GM19455 (cell line): Measurements from ENCODE around the gene SGPL1.

ENCODE experiments used
- ATAC-seq: cut with Tn5 transposase; IDR thresholded peaks from one replicate; pipeline ENCODE4 v1.9.1; 2021; ENCODE audit not compliant: unreplicated experiment

SGPL1 gene

DNA sequence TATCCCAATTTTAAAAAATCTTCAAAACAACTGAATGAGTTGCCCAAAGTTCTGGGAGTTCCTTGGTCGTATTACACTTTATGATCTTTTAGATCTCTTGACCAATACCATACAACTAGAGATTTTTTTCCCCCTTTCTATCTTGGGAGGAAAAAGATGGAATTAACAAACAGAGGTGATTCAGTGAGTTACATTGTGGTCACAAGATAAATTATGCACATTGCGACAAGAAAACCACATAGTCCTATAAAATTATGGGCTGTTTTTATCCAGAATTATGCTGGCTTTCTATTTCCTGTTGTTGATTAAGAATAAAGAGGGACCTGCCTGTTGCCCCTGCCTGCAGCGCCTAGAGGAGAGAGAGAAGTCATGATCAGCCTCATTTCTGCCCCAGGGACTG, 8.2 kb upstream of the SGPL1 start:
- no peak for ATAC-seq

DNA sequence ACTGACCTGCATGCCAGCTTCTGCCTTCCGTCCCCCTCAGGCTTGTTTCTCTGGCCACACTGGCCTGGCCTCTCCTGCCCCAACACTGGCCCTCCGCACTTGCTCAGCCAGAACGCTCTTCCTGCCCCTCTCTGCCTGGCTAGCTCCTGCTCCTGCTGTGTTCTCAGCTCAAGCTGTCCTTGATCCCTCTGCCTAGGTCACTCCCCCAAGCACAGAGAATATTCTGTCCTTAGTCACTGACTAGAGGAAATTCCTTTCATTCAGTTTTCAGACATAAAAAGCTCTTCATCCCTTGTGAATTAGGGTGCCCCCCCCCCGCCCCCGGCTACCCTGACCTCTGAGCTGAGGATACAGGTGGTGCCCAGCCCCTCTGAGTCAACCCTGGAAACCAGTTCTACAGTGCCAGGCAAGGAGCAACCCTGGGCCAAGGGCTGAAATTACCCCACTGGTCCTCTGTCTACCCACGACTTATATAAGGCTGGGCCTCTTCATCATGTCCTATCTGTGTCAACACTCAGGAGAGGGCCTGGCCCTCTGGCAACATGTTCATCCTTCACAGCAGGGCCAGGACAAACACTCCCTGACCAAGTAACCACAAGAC, 6.6 kb upstream of the SGPL1 start:
- no peak for ATAC-seq

DNA sequence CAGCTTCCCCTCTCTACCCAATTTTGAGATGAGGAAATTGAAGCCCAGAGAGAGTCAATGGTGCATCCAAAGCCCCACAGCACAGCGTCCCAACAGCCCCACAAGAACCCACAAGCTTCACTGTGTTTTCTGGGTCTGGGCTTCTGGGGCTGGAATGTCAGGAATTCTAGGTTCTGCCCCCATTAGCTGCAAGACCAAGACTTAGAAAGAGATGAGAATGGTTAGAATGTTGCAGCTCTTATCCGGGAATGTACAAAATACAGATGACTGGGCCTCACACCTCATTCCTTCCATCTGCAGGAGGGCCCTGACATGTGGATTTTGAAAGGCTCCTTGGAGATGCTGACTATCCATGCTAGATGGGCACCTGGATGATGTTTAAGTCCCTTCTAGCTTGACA, 6.0 kb upstream of the SGPL1 start:
- ATAC-seq: no peak

DNA sequence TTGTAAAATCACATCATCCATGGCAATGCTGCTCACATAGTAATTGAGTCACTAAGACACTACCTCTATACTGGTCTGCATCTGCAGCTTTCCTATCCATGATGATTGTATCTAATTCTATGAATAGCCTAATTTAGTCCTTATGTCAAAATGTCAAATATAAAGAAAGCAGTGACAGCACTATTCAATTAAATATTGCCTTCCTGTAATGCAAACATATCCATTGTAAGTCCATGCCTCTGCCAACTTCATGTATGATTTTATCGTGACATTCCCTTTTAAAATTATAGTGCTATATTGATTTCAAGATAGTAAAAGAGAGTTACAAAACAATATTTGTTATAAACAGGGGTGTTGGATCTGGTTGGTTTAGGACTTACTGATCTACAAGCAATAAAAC, 4.8 kb upstream of the SGPL1 start:
- no peak for ATAC-seq

DNA sequence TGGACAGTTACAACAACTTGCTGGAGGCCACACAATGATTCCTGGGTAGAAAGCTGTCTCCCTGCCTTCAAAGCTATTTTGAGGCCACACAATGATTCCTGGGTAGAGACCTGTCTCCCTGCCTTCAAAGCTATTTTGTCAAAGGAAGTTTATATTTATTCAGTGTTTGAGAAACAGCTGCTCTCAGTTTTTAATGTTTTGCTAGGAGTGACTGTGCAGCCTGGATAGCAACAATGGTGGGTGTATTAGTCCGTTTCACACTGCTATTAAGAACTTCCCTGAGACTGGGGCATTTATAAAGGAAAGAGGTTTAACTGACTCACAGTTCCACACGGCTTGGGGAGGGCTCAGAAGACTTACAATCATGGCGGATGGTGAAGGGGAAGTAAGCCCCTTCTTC, 3.9 kb upstream of the SGPL1 start:
- ATAC-seq: no peak

DNA sequence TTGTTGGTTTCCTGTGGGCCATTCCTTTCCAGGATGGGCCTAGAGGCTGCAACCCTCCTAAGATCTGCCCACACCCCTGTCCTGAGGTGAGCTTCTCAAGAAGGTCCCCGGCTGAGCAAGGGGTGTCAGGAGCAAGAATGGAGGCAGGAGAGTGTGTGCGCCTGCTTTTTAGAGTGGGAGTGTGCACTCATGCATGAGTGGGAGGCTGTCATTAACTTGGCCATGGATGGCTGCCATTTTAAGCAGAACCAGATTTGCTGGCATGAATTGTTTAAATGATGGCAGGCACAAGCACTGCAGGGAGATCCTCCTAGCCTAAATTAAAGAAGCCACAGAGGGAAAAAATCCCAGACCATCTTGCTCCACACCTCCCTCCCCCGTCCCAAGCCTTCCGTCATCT, 2.9 kb upstream of the SGPL1 start:
- ATAC-seq: no peak

DNA sequence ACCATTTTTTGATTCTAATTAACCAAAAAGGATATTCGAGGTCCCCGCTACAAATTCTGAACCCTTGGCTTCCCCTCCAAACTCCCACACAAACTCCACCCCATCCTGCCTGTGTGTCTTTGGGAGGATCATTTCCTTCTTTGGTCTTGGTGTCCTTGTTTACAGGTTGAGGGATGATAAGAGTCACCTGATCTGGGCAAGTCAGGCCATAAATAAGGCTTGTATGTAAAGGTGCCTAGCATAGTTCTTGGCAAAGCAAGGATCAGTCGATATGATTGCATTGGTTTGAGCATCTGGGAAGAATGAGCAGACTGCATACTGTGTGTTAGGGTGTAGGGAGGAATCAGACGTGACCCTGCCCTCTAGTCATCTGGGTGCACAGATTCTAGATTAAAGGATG, 1.6 kb upstream of the SGPL1 start:
- no peak for ATAC-seq

DNA sequence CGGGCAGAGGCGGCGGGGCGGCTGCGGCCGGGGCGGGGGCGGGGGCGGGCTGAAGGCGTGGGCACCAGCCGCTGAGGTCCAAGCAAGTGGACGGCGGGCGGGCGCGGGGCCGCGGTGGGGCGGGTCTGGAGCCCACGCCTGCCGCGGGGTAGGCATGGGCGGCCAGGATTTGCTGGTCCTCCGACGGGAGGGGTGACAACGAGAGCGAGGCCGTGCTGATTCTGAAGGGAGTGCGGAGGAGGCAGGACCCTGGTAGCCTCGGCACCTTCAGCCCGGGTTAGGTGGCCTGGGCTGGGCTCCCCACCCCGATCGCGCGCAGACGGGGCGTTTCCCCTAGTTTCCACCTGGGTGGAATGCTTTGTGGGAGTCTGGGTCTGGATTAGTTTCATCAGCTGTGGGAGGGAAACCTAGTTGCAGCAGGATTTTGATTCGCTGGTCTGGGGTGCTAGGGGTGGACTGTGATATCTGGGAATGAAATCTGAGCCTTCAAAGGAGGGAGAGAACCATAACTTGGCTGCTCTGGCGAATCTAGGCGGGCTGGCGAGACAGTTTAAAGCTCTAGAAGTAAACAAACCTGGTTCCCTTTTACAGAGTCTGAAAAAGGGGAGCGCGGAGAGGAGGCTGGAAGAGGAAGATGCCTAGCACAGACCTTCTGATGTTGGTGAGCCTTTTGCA, 609 bp downstream of the SGPL1 start:
- ATAC-seq: peak; percentile 40

DNA sequence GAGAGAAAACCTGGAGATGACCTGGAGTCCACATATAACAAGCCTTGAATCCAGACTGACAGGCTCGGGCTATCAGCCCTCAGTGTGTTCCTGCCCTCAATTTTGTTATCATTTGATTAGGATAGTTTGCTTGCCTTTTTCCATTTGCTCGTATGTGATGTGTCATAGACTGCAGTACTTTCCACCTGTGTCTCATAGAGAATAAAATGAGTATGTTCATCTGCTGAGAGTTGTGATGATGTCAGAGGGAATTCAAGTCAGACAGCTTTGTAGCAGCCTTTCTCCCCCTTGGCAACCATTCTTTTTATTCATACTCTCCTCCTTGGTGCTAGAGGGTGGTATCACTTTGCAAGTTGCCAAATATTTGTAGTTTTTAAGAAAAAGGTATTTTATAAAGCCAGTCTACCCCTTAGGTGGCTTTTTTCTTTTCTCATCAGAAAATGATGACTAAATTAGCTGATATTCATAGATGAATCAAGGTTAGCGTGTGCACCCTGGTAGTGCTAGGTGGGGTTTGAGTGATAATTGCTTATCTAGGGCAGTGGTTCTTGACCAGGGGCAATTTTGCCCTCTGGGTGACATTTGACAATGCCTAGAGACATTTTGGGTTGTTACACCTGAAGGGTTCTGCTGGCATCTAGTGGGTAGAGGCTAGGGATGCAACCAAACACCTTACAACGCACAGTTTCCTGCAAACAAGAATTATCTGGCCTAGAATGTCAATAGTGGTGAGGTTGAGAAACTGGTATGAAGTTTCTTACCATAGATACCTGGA, 5.4 kb downstream of the SGPL1 start:
- no peak for ATAC-seq

DNA sequence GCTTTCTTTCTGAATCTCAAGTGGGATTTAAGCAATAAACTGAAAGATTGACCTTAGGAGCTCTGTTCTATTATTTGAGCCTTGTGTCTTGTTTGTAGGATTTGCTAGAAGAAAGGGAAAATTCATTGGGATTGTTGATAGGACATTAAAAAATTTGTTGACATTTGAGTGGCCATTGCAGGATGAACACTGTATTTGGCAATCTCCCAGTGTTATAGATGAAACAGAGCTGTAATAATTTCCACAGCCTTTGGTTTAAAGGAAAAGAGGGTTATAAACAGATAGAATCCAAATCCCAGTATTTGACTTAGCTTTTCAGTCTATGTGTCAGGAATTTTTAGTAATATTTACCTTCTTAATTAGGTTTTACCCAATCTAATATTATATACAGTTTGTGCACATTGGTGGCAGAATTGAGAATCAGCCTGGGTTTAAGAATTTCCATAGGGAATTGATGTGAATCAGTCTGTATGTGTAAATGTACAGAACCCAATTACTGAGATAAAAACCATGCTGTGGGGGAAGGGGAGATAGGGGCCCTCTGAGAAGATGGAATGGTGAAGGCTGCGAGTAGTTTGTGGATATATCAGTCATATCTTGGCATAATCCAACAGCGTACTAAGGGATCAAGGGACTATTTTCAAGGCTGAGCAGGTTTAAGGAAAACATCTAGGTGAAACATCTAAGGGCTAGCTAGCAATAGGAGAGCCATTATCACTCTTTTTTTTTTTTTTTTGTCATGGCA, 6.5 kb downstream of the SGPL1 start:
- no peak for ATAC-seq

DNA sequence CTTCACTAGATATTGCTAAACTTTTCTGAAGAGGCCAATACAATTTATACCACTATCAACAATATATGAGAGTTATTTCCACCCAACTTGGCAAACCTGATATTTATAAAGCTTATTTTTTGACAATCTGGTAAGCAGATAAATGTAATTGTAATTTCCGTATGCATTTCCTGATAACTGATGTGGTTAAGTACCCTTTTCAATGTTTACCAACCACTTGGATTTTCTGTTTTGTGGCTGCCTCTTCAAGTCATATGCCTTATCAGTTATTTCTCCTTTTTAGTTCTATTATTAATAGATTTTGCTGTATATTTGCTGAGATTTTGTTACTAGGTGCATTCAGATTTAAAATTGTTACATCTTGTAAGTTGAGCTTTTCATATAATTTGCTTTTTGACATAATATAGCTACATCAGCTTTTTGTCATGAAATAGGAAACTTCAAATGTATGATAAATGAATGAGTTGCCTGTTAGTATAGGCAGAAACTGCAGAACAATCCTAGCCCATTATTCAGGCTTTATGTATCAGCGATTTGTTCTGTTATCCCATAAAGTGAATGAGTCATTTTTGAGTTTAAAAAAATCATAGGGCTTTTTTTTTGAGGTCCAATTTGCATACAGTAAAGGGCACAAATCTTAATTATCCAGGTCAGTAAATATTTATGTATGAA, 11.5 kb downstream of the SGPL1 start:
- ATAC-seq: no peak

DNA sequence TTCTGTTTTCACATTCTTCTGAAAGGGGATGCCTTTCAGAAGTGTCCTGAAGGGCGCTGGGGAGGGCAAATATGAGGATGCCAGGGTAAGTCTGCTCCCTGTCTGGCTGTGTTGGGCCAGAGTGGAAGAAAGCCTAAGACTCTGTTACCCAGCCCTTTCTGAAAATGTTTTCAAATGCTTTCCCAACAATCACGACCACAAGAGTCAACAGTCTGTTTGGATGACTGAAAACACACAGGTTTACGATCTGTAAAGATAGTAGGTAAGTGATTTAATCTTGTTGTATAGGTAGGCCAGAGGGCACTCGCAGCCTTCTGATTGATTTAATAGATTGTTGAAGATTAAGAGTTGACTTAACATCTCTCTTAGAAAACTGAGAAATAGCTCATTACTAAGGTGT, 13.2 kb downstream of the SGPL1 start:
- no peak for ATAC-seq

DNA sequence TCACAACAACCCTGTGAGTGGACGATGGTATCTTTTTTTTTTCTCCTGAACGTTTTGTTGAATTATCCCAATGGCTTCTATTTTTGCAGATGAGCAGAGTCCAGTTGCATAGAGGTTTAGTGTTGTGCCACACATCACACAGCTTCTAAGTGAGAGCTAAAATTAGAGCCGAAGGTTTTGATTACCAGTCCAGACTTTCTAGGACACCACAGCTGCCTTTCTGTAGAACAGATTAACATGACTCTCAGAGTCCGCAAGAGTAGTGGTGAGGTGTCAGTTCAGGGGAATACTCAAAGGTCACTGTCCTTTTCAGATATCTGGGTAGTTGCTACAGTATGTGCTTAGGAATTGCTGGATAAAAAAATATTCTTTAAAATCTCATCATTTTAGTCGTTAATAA, 13.8 kb downstream of the SGPL1 start:
- ATAC-seq: no peak

DNA sequence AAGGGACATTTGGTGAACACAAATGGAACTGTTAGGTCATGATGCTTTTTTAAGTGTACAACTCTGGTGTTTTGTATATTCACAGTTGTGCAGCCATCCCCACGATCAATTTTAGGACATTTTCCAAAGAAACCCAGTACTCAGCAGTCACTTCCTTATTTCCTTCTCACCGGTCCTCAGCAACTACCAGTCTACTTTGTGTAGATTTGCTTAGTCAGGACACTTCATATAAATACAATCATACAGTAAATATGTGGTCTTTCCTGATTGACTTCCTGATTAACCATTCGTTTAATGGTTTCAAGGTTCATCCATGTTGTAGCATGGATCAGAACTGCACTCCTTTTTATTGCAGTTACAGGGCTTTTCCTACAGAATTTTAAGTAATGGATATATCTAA, 14.4 kb downstream of the SGPL1 start:
- ATAC-seq: no peak

DNA sequence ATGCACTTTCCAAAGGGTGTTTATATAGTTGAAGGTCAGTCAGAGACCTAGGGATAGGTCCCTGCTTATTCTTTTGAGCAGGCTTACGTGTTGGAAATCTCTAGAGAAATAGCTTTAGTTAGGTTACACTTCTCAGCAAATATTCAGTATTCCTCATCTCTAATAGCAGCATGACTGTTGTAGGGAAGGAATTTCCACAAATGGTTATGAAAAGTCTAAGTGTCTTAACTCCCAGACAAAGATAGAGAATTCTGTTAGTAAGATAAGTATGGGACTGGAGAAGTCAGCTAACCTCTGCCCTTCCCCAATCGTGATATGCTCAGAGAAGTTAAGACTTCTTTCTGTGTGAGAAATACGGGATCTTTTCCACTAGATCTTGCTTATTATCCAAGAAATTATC, 16.5 kb downstream of the SGPL1 start:
- ATAC-seq: no peak

DNA sequence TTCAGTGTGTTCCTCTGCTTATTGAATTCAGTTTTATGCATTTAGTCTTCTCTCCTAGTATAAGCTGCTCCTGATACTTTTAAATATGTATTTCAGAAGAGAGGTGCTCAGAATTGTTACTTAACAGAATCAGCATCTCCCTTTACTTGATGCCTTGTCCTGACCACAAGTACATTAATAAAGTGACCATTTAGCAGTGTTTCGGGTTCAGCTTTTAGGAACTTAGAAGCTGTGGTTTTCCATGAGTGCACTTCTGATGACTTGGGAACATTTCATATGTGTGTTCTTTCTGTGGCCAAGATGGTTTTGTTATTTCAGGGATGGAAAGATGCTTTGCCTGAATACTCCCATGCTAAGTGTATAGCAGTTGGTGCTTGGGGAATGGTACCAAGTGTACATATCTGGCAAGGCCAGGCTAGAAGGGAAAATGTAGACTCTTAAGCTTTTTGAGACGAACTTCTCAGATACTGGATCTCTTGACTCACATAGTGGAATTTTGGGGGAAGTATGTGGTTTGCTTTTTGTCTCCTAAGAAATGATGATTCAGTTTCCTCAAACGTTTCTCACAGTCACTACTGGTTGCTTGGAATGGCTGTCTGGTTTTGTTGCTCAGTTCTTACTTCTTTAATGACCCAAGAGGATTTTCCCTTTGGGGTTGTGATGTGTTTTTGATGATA, 17.2 kb downstream of the SGPL1 start:
- ATAC-seq: no peak

DNA sequence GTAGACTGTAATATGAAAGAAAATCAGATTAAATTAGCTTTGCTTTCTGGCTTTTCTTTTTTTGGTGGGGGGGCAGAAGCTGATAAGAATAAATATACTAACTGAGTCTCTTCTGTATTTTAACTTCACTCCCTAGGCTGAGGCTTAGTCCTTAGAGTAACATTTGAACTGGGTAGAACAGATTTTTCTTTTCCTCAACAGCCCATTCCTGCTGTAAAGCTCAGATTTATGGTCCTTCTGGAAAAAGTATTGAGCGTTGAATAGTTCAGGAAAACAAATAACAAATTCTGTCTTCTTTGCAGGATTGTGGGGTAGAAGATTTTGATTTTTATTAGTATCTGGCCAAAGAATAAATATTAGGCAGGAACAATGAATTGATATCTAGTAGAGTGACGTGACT, 17.9 kb downstream of the SGPL1 start:
- no peak for ATAC-seq

DNA sequence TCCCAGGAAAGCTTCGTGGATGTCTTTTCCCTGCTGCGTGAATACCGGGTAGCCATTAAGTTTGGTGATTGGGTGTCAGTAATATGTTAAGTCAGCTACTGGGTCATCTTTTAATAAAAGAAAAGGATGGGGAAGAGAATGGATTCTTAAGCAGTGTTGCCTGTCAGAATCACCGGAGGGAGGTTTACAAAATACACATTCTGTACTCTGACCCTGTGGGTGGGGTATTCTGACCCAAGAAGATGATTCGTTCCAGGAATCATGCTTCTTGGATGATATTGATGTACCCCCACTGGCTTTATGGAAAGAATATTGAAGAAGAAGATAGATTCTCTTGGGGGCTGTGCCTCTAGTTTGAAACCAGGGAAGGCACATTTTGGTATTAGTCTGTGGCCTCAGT, 18.3 kb downstream of the SGPL1 start:
- ATAC-seq: no peak

DNA sequence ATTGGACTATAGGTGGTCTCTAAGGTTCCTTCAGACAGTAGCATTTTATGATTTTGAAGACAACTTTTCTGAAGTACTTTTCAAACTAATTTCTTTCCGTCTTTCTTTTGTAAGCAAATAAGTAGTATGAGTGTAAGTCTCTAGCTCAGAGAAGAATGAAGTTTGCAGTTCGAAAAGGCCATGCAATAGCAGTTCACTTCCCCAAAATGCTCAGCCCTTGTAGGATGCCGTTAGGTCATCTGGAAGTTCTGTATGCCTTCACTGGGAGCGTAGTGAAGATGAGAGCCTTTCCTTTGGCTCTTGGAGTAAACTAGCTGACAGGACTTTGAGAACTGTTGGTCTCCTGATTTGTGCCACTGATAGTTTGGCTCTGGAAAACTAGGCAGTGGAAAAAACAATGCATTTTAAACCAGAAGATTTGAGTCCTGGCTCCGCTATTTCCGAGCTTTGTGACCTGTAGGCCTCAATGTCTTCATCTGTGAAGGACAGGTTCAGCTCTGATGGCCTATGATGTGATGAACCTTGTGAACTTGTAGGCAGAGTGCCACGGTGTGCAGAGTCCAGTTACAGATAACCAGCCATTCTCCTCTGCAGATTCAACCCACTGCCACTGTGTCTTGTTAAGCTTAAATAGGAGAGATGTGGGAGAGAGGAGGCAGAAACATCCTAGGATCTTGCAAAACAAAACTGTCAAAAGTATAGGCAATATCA, 18.8 kb downstream of the SGPL1 start:
- no peak for ATAC-seq

DNA sequence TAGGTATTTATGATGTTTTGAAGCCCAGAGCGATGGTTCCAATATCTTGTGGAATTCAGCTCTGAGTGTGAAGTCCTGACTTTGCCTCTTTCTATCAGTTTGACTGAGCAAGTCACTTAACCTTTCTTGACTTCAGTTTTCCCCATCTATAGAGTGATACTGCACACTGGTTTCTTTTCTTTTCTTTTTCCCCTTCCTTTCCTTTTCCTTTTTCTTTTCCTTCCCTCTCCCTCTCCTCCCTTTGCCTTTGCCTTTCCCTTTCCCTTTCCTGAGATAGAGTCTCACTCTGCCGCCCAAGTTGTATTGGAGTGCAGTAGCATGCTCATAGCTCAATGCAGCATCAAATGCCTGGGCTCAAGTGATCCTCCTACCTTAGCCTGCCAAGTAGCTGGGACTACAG, 20.6 kb downstream of the SGPL1 start:
- no peak for ATAC-seq
